Prostate gland (tissue), 2 donors: ENCODE results near the gene PDGFD.

ENCODE experiments used
- CTCF ChIP-seq, 4 experiments: fragments of 200-600 bp in 2 of 4; fragments of 450-650 bp in 2 of 4; sonication (generic) in 2 of 4; IDR thresholded peaks; 1 replicate in 3 of 4; 2 replicates in 1 of 4; pipeline ENCODE4 v1.5.1; 2016 to 2019; ENCODE audit warnings: antibody characterized with exemption in 4 of 4, mild to moderate bottlenecking in 2 of 4, moderate library complexity in 2 of 4
- POLR2A ChIP-seq: fragments of 450-650 bp; IDR thresholded peaks from one replicate; pipeline ENCODE4 v1.6.1; 2016; ENCODE audit warnings: antibody characterized with exemption, mild to moderate bottlenecking

- no peak for TF ChIP-seq CTCF (IDR thresholded peaks at IDR 0.05)
- TF ChIP-seq POLR2A, result no peak
These were observed 10.9 kb downstream of the PDGFD start for GRCh38 chr11:104152941-104153505.
